ENCODE measurements around the gene MAST1.
"Not testable (repeated sequence)": the region's sequence is repeated elsewhere in the genome, so short reads cannot be mapped to it uniquely, and the experiment has no call there.

The MAST1 gene

GRCh38 chr19:12913851-12914690, 75.8 kb downstream of the MAST1 start:
- no peak overlapping the region for H3K4me3 ChIP-seq (ENCODE audit: low read length)
- H3K36me3 ChIP-seq (ENCODE audit: insufficient read depth, low read length) = no peaks in the 10 kb centered on the region
- H3K4me1 ChIP-seq (ENCODE audit: insufficient read depth, low read length) = peaks cover 20% of the 10 kb centered on the region
- 0 out of 2 replicates have a peak overlapping the region, but pooled peaks have one; percentile 16 for H3K9ac ChIP-seq (ENCODE audit: low read depth, low read length)
- H3K9me3 ChIP-seq (ENCODE audit: insufficient read depth, low read depth, low read length) = no peaks in the 10 kb centered on the region
- peaks cover 13% of the 10 kb centered on the region for H3K27me3 ChIP-seq (ENCODE audit: insufficient read depth, low read length)
- peak overlapping the region; percentile 0; the same call in 1 of the 2 replicates for H3K27ac ChIP-seq (ENCODE audit: low read depth, low read length)
- 89% methylated on average over 11 of the region's 12 CpGs for WGBS

DNA sequence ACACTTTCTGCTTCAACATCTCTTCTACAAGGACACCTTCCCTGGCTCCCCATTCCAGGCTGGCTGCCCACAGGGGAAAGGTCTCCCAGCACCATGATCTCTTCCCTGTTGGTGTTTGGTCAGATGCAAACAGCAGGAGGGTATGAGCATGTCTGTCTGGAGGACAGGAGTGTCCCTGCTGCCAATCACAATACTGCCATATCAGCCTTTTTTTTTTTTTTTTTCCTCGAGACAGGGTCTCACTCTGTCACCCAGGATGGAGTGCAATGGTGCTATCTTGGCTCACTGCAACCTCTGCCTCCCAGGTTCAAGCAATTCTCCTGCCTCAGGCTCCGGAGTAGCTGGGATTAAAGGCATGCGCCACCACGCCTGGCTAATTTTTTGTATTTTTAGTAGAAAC, 77.5 kb downstream of the MAST1 start:
- not testable (repeated sequence) for H3K27ac ChIP-seq (ENCODE audit: low read depth, low read length); H3K36me3 ChIP-seq (ENCODE audit: insufficient read depth, low read length); H3K9ac ChIP-seq (ENCODE audit: low read depth, low read length); H3K9me3 ChIP-seq (ENCODE audit: insufficient read depth, low read depth, low read length); H3K4me3 ChIP-seq (ENCODE audit: low read length)
- peaks cover 20% of the 10 kb centered on the region for H3K4me1 ChIP-seq (ENCODE audit: insufficient read depth, low read length)
- 87% methylated on average over 4 of the region's 4 CpGs for WGBS
- peaks cover 13% of the 10 kb centered on the region for H3K27me3 ChIP-seq (ENCODE audit: insufficient read depth, low read length)

GRCh38 chr19:12918253-12918652, 79.9 kb downstream of the MAST1 start:
- Histone ChIP-seq H3K4me3 (ENCODE audit: low read length) (no peak overlapping the region), H3K36me3 (ENCODE audit: insufficient read depth, low read length) (peaks cover 13% of the 10 kb centered on the region), H3K9ac (ENCODE audit: low read depth, low read length) (no peak overlapping the region), H3K9me3 (ENCODE audit: insufficient read depth, low read depth, low read length) (no peaks in the 10 kb centered on the region), H3K27me3 (ENCODE audit: insufficient read depth, low read length) (peaks cover 13% of the 10 kb centered on the region), H3K27ac (ENCODE audit: low read depth, low read length) (no peak overlapping the region), H3K4me1 (ENCODE audit: insufficient read depth, low read length) (peaks cover 8% of the 10 kb centered on the region)
- 95% methylated on average over 14 of the region's 14 CpGs for WGBS

GRCh38 chr19:12921047-12921446, 82.7 kb downstream of the MAST1 start:
- Histone ChIP-seq H3K4me1 (ENCODE audit: insufficient read depth, low read length) (no peaks in the 10 kb centered on the region), H3K4me3 (ENCODE audit: low read length) (no peak overlapping the region), H3K9ac (ENCODE audit: low read depth, low read length) (no peak overlapping the region), H3K9me3 (ENCODE audit: insufficient read depth, low read depth, low read length) (no peaks in the 10 kb centered on the region), H3K27me3 (ENCODE audit: insufficient read depth, low read length) (peaks cover 13% of the 10 kb centered on the region), H3K27ac (ENCODE audit: low read depth, low read length) (no peak overlapping the region), H3K36me3 (ENCODE audit: insufficient read depth, low read length) (peaks cover 39% of the 10 kb centered on the region)
- 92% methylated on average over 3 of the region's 3 CpGs for whole genome bisulfite sequencing

- Histone ChIP-seq H3K9me3 (ENCODE audit: insufficient read depth, low read depth, low read length) (no peaks in the 10 kb centered on the region), H3K9ac (ENCODE audit: low read depth, low read length) (no peak overlapping the region), H3K4me3 (ENCODE audit: low read length) (no peak overlapping the region), H3K27me3 (ENCODE audit: insufficient read depth, low read length) (peaks cover 11% of the 10 kb centered on the region), H3K4me1 (ENCODE audit: insufficient read depth, low read length) (no peaks in the 10 kb centered on the region), H3K36me3 (ENCODE audit: insufficient read depth, low read length) (peaks cover 54% of the 10 kb centered on the region), H3K27ac (ENCODE audit: low read depth, low read length) (no peak overlapping the region)
- WGBS = 95% methylated on average over 4 of the region's 4 CpGs
Observed at GRCh38 chr19:12922959-12923358, 84.6 kb downstream of the MAST1 start.

Data from HUES64 (cell line).